Duodenal mucosa (tissue), 2 donors: ENCODE data around the gene TDRD6.

Source experiments
- H3K27ac ChIP-seq: one replicate; pipeline ENCODE4 v1.7.0; 2013; ENCODE audit warnings: low read depth, low read length
- H3K27me3 ChIP-seq, 2 donors: one replicate each; pipeline ENCODE4 v1.7.0; 2013; ENCODE audit warnings: low read length in 2 of 2, control low read depth in 1 of 2; ENCODE audit not compliant: insufficient read depth in 2 of 2, control insufficient read depth in 1 of 2
- H3K36me3 ChIP-seq, 2 donors: one replicate each; pipeline ENCODE4 v1.7.0; 2013; ENCODE audit warnings: low read length in 2 of 2, control low read depth in 1 of 2; ENCODE audit not compliant: insufficient read depth in 2 of 2, control insufficient read depth in 1 of 2
- H3K4me1 ChIP-seq, 2 donors: one replicate each; pipeline ENCODE4 v1.7.0; 2013; ENCODE audit warnings: low read length in 2 of 2, control low read depth in 1 of 2; ENCODE audit not compliant: insufficient read depth in 2 of 2, control insufficient read depth in 1 of 2
- H3K4me3 ChIP-seq, 2 donors: one replicate each; pipeline ENCODE4 v1.7.0; 2013; ENCODE audit warnings: low read length in 2 of 2, low read depth in 1 of 2
- H3K9ac ChIP-seq, 2 donors: one replicate each; pipeline ENCODE4 v1.7.0; 2013; ENCODE audit warnings: low read length in 2 of 2, low read depth in 1 of 2
- H3K9me3 ChIP-seq, 2 donors: one replicate each; pipeline ENCODE4 v1.7.0; 2013; ENCODE audit warnings: low read length in 2 of 2, control low read depth in 1 of 2; ENCODE audit not compliant: control insufficient read depth in 1 of 2

Gene TDRD6

GRCh38 chr6:46677314-46677654 lies 10.4 kb upstream of the TDRD6 start:
- Histone ChIP-seq H3K4me3 (no peak overlapping the region), H3K36me3 (no peaks in the 10 kb centered on the region), H3K4me1 (no peaks in the 10 kb centered on the region), H3K27ac (no peak overlapping the region), H3K27me3 (no peaks in the 10 kb centered on the region), H3K9me3 (no peaks in the 10 kb centered on the region), H3K9ac (no peak overlapping the region)

DNA sequence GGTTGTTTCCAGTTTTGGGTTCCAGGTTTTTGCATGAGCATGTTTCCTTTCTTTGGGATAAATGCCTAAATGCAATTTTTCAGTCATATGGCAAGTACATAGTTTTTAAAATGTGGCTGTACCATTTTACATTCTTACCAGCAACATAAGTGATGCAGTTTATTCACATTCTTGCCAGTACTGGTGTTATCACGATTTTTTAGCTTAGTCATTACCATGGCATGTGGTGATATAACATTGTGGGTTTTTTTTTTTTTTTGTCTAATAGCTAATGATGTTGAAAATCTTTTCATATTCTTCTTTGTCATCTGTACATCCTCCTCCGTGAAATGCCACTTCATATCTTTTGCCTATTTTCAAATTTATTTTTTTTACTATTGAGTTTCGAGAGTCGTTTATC lies 2.9 kb upstream of the TDRD6 start:
- Histone ChIP-seq H3K36me3 (no peaks in the 10 kb centered on the region), H3K9me3 (no peaks in the 10 kb centered on the region), H3K4me1 (no peaks in the 10 kb centered on the region), H3K27ac (no peak overlapping the region), H3K27me3 (no peaks in the 10 kb centered on the region), H3K9ac (no peak overlapping the region), H3K4me3 (no peak overlapping the region)

- Histone ChIP-seq H3K27ac (no peak overlapping the region), H3K9ac (no peak overlapping the region)
Measured at GRCh38 chr6:46688117-46688965, 656 bp downstream of the TDRD6 start.

DNA sequence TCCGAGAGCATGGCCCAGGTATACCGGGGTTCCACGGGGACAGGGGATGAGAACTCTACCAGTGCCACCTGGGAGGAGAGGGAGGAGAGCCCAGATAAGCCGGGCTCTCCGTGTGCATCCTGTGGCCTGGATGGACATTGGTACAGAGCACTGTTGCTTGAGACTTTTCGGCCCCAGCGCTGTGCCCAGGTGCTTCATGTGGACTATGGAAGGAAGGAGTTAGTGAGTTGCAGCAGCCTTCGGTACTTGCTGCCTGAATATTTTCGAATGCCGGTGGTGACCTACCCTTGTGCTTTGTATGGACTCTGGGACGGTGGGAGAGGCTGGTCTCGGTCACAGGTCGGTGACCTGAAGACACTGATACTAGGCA lies 1.3 kb downstream of the TDRD6 start:
- Histone ChIP-seq H3K4me1 (no peaks in the 10 kb centered on the region), H3K27ac (no peak overlapping the region), H3K9me3 (no peaks in the 10 kb centered on the region), H3K4me3 (no peak overlapping the region), H3K27me3 (no peaks in the 10 kb centered on the region), H3K9ac (no peak overlapping the region), H3K36me3 (no peaks in the 10 kb centered on the region)

More at GRCh38 chr6:46688117-46688965, 656 bp downstream of the TDRD6 start:
- no peaks in the 10 kb centered on the region for H3K4me1 ChIP-seq
- no peaks in the 10 kb centered on the region for H3K27me3 ChIP-seq
- no peak overlapping the region for H3K4me3 ChIP-seq
- no peaks in the 10 kb centered on the region for H3K36me3 ChIP-seq
- no peaks in the 10 kb centered on the region for H3K9me3 ChIP-seq

DNA sequence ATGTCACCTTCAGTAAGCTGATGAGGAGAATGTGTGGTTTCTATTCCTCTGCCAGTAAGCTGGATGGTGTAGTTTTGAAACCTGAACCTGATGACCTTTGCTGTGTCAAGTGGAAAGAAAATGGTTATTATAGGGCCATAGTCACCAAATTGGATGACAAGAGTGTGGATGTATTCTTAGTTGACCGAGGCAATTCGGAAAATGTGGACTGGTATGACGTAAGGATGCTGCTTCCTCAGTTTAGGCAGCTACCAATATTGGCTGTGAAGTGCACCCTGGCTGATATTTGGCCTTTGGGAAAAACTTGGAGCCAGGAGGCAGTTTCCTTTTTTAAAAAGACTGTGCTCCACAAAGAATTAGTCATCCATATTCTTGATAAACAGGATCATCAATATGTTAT lies 2.0 kb downstream of the TDRD6 start:
- Histone ChIP-seq H3K36me3 (no peaks in the 10 kb centered on the region), H3K9ac (no peak overlapping the region), H3K27me3 (no peaks in the 10 kb centered on the region), H3K27ac (no peak overlapping the region), H3K4me1 (no peaks in the 10 kb centered on the region), H3K4me3 (no peak overlapping the region), H3K9me3 (no peaks in the 10 kb centered on the region)

DNA sequence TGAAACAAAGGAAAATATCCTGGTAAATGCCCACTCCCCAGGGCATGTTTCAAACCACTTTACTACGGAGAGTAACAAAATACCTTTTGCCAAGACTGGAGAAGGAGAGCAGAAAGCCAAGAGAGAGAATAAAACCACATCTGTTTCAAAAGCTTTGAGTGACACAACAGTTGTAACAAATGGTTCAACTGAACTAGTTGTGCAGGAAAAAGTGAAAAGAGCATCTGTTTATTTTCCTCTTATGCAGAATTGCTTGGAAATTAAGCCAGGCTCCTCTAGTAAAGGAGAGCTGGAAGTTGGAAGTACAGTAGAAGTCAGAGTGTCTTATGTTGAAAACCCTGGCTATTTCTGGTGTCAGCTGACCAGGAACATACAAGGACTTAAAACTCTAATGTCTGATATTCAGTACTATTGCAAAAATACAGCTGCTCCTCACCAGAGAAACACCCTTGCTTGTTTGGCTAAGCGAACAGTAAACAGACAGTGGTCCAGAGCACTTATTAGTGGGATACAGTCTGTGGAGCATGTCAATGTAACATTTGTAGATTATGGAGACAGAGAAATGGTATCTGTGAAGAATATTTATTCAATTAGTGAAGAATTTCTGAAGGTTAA lies 2.6 kb downstream of the TDRD6 start:
- H3K9me3 ChIP-seq: no peaks in the 10 kb centered on the region
- H3K27ac ChIP-seq: no peak overlapping the region
- no peaks in the 10 kb centered on the region for H3K36me3 ChIP-seq
- no peak overlapping the region for H3K4me3 ChIP-seq
- no peaks in the 10 kb centered on the region for H3K27me3 ChIP-seq
- H3K4me1 ChIP-seq: no peaks in the 10 kb centered on the region
- H3K9ac ChIP-seq: no peak overlapping the region

DNA sequence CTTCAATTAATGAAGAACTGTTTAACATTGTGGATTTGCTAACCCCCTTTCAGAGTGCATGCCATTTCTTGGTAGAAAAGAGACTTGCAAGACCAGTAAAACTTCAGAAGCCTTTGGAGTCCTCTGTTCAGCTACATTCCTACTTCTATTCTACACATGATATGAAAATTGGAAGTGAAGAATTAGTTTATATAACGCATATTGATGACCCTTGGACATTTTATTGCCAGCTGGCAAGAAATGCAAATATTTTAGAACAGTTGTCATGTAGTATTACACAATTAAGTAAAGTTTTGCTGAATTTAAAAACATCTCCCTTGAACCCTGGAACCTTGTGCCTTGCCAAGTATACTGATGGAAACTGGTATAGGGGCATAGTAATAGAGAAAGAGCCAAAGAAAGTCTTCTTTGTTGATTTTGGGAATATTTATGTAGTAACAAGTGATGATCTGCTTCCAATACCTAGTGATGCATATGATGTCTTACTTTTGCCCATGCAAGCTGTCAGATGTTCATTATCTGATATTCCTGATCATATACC lies 3.3 kb downstream of the TDRD6 start:
- H3K4me3 ChIP-seq: no peak overlapping the region
- H3K27ac ChIP-seq: no peak overlapping the region
- no peaks in the 10 kb centered on the region for H3K36me3 ChIP-seq
- H3K9ac ChIP-seq: no peak overlapping the region
- no peaks in the 10 kb centered on the region for H3K27me3 ChIP-seq
- H3K9me3 ChIP-seq: no peaks in the 10 kb centered on the region
- no peaks in the 10 kb centered on the region for H3K4me1 ChIP-seq

DNA sequence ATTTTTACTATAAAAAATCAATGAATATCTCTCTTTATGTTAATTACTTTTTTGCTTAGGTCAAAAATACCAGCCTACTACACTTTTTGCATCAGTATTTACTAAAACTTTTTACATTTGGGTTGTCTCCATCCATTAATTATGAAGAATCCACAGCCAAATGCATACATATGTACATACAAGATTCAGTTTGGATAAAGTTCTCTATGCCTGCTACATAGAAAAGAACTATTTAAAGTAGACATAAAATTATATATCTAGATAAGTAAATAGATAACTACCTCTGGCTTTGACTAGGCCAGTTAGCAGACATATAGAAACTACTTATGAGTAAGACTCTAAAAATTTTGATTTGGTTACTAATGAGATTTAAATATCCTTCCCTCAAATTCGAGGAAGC lies 12.3 kb downstream of the TDRD6 start:
- Histone ChIP-seq H3K27me3 (no peaks in the 10 kb centered on the region), H3K9me3 (no peaks in the 10 kb centered on the region), H3K27ac (no peak overlapping the region), H3K4me1 (no peaks in the 10 kb centered on the region), H3K9ac (no peak overlapping the region), H3K4me3 (no peak overlapping the region), H3K36me3 (no peaks in the 10 kb centered on the region)

DNA sequence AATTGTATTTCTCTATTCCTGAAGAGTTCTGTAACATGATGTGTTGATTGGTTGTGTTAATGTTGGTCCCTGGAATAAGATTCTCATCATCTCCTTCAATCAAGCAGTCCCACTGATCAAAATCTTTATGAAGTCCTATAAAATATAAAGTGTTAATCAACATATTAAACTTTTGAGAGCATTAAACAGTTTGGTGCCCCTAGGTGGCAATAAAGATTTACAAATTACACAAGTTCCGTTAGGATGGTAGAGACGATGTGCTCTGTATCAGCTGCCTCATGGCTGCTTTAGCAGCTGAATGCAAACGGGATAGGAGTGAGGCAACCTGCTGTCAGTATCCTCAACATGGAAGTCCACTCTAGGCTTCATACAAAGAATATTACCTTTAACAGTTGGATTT lies 16.9 kb downstream of the TDRD6 start:
- Histone ChIP-seq H3K9me3 (no peaks in the 10 kb centered on the region), H3K27me3 (peaks cover 0 to 3% of the 10 kb centered on the region in 2 donors), H3K4me1 (no peaks in the 10 kb centered on the region), H3K4me3 (no peak overlapping the region), H3K36me3 (no peaks in the 10 kb centered on the region), H3K27ac (no peak overlapping the region), H3K9ac (no peak overlapping the region)

- no peak overlapping the region for H3K9ac ChIP-seq
- peaks cover 0 to 3% of the 10 kb centered on the region in 2 donors for H3K27me3 ChIP-seq
- no peaks in the 10 kb centered on the region for H3K4me1 ChIP-seq
- H3K9me3 ChIP-seq: no peaks in the 10 kb centered on the region
- H3K27ac ChIP-seq: no peak overlapping the region
- no peaks in the 10 kb centered on the region for H3K36me3 ChIP-seq
- H3K4me3 ChIP-seq: no peak overlapping the region
Measured at GRCh38 chr6:46706464-46706863, 18.8 kb downstream of the TDRD6 start.
